ENCODE measurements around the gene CD163. TPM values are rescaled to one million over a fixed set of nuclear protein-coding genes. Genes with fewer than 3 reads are reported as not detected.
"Not testable (repeated sequence)": the region's sequence is repeated elsewhere in the genome, so short reads cannot be mapped to it uniquely, and the experiment has no call there.

The CD163 gene
- total RNA-seq, result 10 to 100 TPM in 1 of 2 experiments, 1 to 10 TPM in 1; 5.9 to 10.0 TPM
- polyA plus RNA-seq, result not detected

GRCh38 chr12:7503686-7504415, at the start of gene CD163:
TSS of gene CD163 (minus strand) at chr12:7503777. CDS start at chr12:7503690, 87 bp downstream.
- Histone ChIP-seq H3K27me3 (ENCODE audit: insufficient read depth, low read length) (no peaks in the 10 kb centered on the region), H3K4me1 (ENCODE audit: insufficient read depth, low read length) (no peaks in the 10 kb centered on the region), H3K36me3 (ENCODE audit: insufficient read depth, low read length) (no peaks in the 10 kb centered on the region), H3K4me3 (ENCODE audit: low read length in 2 of 2) (no peak within 1 kb of the TSS), H3K27ac (ENCODE audit: low read depth, low read length) (no peak within 1 kb of the TSS), H3K9me3 (ENCODE audit: control insufficient read depth in 1 of 2, low read length in 2 of 2) (no peaks in the 10 kb centered on the region)
- no peaks in the 10 kb centered on the region for H3K4me1 Mint-ChIP-seq
- H3K36me3 Mint-ChIP-seq, result no peaks in the 10 kb centered on the region
- peaks cover 0 to 4% (median 0%) of the 10 kb centered on the region in 8 donors for H3K9me3 Mint-ChIP-seq
- intact Hi-C loops (cut with micrococcal nuclease), result no loop called here
- CTCF ChIA-PET (ENCODE audit: partially characterized antibody), result no interaction called here
- H3K4me3 Mint-ChIP-seq, result no peak within 1 kb of the TSS
- H3K27ac Mint-ChIP-seq, result no peak within 1 kb of the TSS
- no peak for DNase-seq
- POLR2A ChIA-PET (ENCODE audit: partially characterized antibody), result no interaction called here
- peaks cover 8 to 19% of the 10 kb centered on the region in 2 donors for H3K27me3 Mint-ChIP-seq

- peaks cover 2 to 6% of the 10 kb centered on the region in 2 donors for H3K36me3 Mint-ChIP-seq
- peaks cover 0 to 13% (median 8%) of the 10 kb centered on the region in 8 donors for H3K9me3 Mint-ChIP-seq
- Histone ChIP-seq H3K4me3 (ENCODE audit: low read length in 2 of 2) (no peak overlapping the region), H3K9me3 (ENCODE audit: control insufficient read depth in 1 of 2, low read length in 2 of 2) (no peaks in the 10 kb centered on the region), H3K27ac (ENCODE audit: low read depth, low read length) (no peak overlapping the region), H3K27me3 (ENCODE audit: insufficient read depth, low read length) (no peaks in the 10 kb centered on the region), H3K4me1 (ENCODE audit: insufficient read depth, low read length) (no peaks in the 10 kb centered on the region), H3K36me3 (ENCODE audit: insufficient read depth, low read length) (no peaks in the 10 kb centered on the region)
- H3K4me1 Mint-ChIP-seq, result no peaks in the 10 kb centered on the region
- H3K27ac Mint-ChIP-seq, result no peak overlapping the region
- H3K27me3 Mint-ChIP-seq, result peaks cover 37 to 41% of the 10 kb centered on the region in 2 donors
- H3K4me3 Mint-ChIP-seq, result no peak overlapping the region
- intact Hi-C loops (cut with micrococcal nuclease), result no loop called here
- DNase-seq, result no peak
- ChIA-PET POLR2A (ENCODE audit: partially characterized antibody) (no interaction called here), CTCF (ENCODE audit: partially characterized antibody) (no interaction called here)
Observed at GRCh38 chr12:7542813-7543212, 39.2 kb upstream of the CD163 start.

GRCh38 chr12:7542046-7542445, 38.5 kb upstream of the CD163 start:
- no peak overlapping the region for H3K4me3 Mint-ChIP-seq
- H3K9me3 Mint-ChIP-seq, result peaks cover 0 to 13% (median 6%) of the 10 kb centered on the region in 8 donors
- Histone ChIP-seq H3K9me3 (ENCODE audit: control insufficient read depth in 1 of 2, low read length in 2 of 2) (no peaks in the 10 kb centered on the region), H3K36me3 (ENCODE audit: insufficient read depth, low read length) (no peaks in the 10 kb centered on the region), H3K4me3 (ENCODE audit: low read length in 2 of 2) (no peak overlapping the region), H3K27ac (ENCODE audit: low read depth, low read length) (no peak overlapping the region), H3K27me3 (ENCODE audit: insufficient read depth, low read length) (no peaks in the 10 kb centered on the region), H3K4me1 (ENCODE audit: insufficient read depth, low read length) (no peaks in the 10 kb centered on the region)
- intact Hi-C loops (cut with micrococcal nuclease), result no loop called here
- peaks cover 36 to 39% of the 10 kb centered on the region in 2 donors for H3K27me3 Mint-ChIP-seq
- no peak overlapping the region for H3K27ac Mint-ChIP-seq
- ChIA-PET CTCF (ENCODE audit: partially characterized antibody) (no interaction called here), POLR2A (ENCODE audit: partially characterized antibody) (no interaction called here)
- DNase-seq, result no peak
- no peaks in the 10 kb centered on the region for H3K4me1 Mint-ChIP-seq
- H3K36me3 Mint-ChIP-seq, result peaks cover 2 to 6% of the 10 kb centered on the region in 2 donors

GRCh38 chr12:7514416-7514815, 10.8 kb upstream of the CD163 start:
- Histone ChIP-seq H3K27ac (ENCODE audit: low read depth, low read length) (no peak overlapping the region), H3K27me3 (ENCODE audit: insufficient read depth, low read length) (no peaks in the 10 kb centered on the region), H3K9me3 (ENCODE audit: control insufficient read depth in 1 of 2, low read length in 2 of 2) (no peaks in the 10 kb centered on the region), H3K36me3 (ENCODE audit: insufficient read depth, low read length) (no peaks in the 10 kb centered on the region), H3K4me3 (ENCODE audit: low read length in 2 of 2) (no peak overlapping the region), H3K4me1 (ENCODE audit: insufficient read depth, low read length) (no peaks in the 10 kb centered on the region)
- ChIA-PET POLR2A (ENCODE audit: partially characterized antibody) (no interaction called here), CTCF (ENCODE audit: partially characterized antibody) (no interaction called here)
- intact Hi-C loops (cut with micrococcal nuclease), result no loop called here
- no peaks in the 10 kb centered on the region for H3K4me1 Mint-ChIP-seq
- H3K4me3 Mint-ChIP-seq, result no peak overlapping the region
- no peak overlapping the region for H3K27ac Mint-ChIP-seq
- peaks cover 12 to 23% of the 10 kb centered on the region in 2 donors for H3K27me3 Mint-ChIP-seq
- no peak for DNase-seq
- no peaks in the 10 kb centered on the region for H3K36me3 Mint-ChIP-seq
- peaks cover 0 to 7% (median 0%) of the 10 kb centered on the region in 8 donors for H3K9me3 Mint-ChIP-seq

- Histone ChIP-seq H3K27ac (ENCODE audit: low read depth, low read length) (no peak overlapping the region), H3K4me3 (ENCODE audit: low read length in 2 of 2) (no peak overlapping the region), H3K27me3 (ENCODE audit: insufficient read depth, low read length) (no peaks in the 10 kb centered on the region), H3K36me3 (ENCODE audit: insufficient read depth, low read length) (no peaks in the 10 kb centered on the region), H3K4me1 (ENCODE audit: insufficient read depth, low read length) (no peaks in the 10 kb centered on the region), H3K9me3 (ENCODE audit: control insufficient read depth in 1 of 2, low read length in 2 of 2) (no peaks in the 10 kb centered on the region)
- DNase-seq, result no peak
- ChIA-PET POLR2A (ENCODE audit: partially characterized antibody) (no interaction called here), CTCF (ENCODE audit: partially characterized antibody) (no interaction called here)
- no peak overlapping the region for H3K4me3 Mint-ChIP-seq
- no peaks in the 10 kb centered on the region for H3K4me1 Mint-ChIP-seq
- H3K9me3 Mint-ChIP-seq, result peaks cover 0 to 7% (median 0%) of the 10 kb centered on the region in 8 donors
- H3K27ac Mint-ChIP-seq, result no peak overlapping the region
- intact Hi-C loops (cut with micrococcal nuclease), result no loop called here
- H3K27me3 Mint-ChIP-seq, result peaks cover 15 to 28% of the 10 kb centered on the region in 2 donors
- H3K36me3 Mint-ChIP-seq, result no peaks in the 10 kb centered on the region
Observed at GRCh38 chr12:7512553-7512952, 9.0 kb upstream of the CD163 start.

- H3K9me3 ChIP-seq (ENCODE audit: control insufficient read depth in 1 of 2, low read length in 2 of 2); H3K27ac ChIP-seq (ENCODE audit: low read depth, low read length); H3K4me3 Mint-ChIP-seq; H3K4me1 Mint-ChIP-seq; H3K27ac Mint-ChIP-seq; intact Hi-C loops (cut with micrococcal nuclease); H3K36me3 Mint-ChIP-seq; H3K4me1 ChIP-seq (ENCODE audit: insufficient read depth, low read length); H3K4me3 ChIP-seq (ENCODE audit: low read length in 2 of 2); H3K36me3 ChIP-seq (ENCODE audit: insufficient read depth, low read length); H3K9me3 Mint-ChIP-seq; H3K27me3 ChIP-seq (ENCODE audit: insufficient read depth, low read length); CTCF ChIA-PET (ENCODE audit: partially characterized antibody); POLR2A ChIA-PET (ENCODE audit: partially characterized antibody); DNase-seq: not testable (repeated sequence)
- H3K27me3 Mint-ChIP-seq, result peaks cover 15 to 28% of the 10 kb centered on the region in 2 donors
Observed at GRCh38 chr12:7509793-7510470, 6.4 kb upstream of the CD163 start.

DNA sequence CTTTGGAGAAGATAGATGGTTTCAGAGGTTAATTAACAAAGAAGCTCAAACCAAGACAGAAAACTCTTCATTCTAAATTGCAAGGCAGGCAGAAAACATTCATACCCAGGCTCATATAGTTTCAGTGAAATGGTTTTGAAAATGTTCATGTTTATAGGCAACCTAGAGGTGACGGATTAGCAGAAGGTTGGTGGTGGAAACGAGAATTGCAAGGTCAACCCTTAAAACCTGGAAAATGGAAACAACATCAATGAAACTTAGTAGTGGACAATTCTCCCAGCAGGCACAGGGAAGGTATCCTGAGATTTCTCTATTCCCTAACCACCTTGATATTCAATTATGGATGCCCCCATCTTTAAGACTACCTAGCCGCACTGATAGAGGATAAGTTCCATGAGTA, 965 bp downstream of the CD163 start:
- Histone ChIP-seq H3K27ac (ENCODE audit: low read depth, low read length) (no peak overlapping the region), H3K36me3 (ENCODE audit: insufficient read depth, low read length) (no peaks in the 10 kb centered on the region), H3K9me3 (ENCODE audit: control insufficient read depth in 1 of 2, low read length in 2 of 2) (no peaks in the 10 kb centered on the region), H3K4me3 (ENCODE audit: low read length in 2 of 2) (no peak overlapping the region), H3K27me3 (ENCODE audit: insufficient read depth, low read length) (no peaks in the 10 kb centered on the region), H3K4me1 (ENCODE audit: insufficient read depth, low read length) (no peaks in the 10 kb centered on the region)
- DNase-seq, result no peak
- no peak overlapping the region for H3K27ac Mint-ChIP-seq
- peaks cover 13 to 20% of the 10 kb centered on the region in 2 donors for H3K27me3 Mint-ChIP-seq
- POLR2A ChIA-PET (ENCODE audit: partially characterized antibody), result no interaction called here
- H3K4me3 Mint-ChIP-seq, result no peak overlapping the region
- peaks cover 0 to 3% (median 0%) of the 10 kb centered on the region in 8 donors for H3K9me3 Mint-ChIP-seq
- H3K4me1 Mint-ChIP-seq, result no peaks in the 10 kb centered on the region
- intact Hi-C loops (cut with micrococcal nuclease), result no loop called here
- CTCF ChIA-PET (ENCODE audit: partially characterized antibody), result no interaction called here
- H3K36me3 Mint-ChIP-seq, result no peaks in the 10 kb centered on the region

Data from CD4-positive, alpha-beta memory T cell (primary cell).